GM04503 (cell line): ENCODE measurements around the gene SCN4A.
"Not testable (repeated sequence)": the region's sequence is repeated elsewhere in the genome, so short reads cannot be mapped to it uniquely, and the experiment has no call there.

Experiments
- DNase-seq: peaks from one replicate; pipeline ENCODE4 v3.0.0-alpha.2; 2012; ENCODE audit warnings: low read depth

Gene SCN4A

DNA sequence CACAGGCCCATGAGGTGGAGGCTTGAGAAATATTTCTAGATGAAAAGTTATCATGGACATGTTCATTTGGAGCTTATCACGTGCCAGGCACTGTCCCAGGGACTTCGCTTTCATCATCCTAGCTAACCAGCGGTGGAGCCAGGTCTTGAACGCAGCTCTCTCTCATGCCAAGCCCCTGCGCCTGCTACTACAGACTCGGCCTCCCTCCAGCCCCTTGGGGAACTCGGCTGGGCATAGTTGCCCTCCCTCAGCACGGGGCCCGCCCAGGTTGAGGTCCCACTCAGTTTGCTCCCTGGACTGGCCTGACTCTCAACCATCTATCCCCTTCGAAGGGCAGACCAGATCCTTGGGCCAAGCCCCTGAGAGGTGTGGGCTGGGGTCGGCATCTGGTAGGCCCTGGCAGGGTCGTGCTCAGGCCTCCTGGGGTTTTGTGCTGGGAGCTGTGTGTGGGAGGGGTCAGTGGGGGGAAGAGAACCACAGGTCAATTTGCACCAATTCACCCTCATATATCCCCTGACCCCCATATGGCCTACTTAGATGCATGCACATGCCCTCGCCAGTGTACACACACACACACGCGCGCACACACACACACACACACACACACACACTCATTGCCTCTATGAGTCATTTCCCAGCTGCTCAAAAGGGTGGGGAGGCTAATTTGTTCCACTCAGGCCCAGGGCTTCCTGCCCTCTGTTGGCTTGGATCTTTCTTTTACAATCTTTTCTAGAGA lies 12.1 kb upstream of the SCN4A start:
- DNase-seq, result peak; percentile 63

DNA sequence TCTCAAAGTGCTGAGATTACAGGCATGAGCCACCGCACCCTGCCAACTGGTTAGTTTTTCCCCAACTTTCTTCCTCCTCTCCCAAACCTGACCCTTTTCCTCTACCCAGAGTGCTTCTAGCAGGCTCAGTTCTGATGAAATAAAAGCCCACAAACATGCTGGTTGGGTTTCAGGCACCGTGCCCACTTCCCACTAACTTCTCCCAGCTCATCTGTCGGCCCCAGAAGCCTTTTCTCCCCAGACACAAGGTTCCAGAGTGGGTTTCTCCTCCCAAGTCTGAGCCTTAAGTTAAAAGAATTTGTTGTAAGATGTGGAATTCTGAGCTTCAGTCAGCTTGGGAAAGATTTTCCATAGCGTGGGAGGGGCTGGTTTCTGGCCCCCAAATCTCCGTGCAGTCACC lies 11.5 kb upstream of the SCN4A start:
- no peak for DNase-seq

DNA sequence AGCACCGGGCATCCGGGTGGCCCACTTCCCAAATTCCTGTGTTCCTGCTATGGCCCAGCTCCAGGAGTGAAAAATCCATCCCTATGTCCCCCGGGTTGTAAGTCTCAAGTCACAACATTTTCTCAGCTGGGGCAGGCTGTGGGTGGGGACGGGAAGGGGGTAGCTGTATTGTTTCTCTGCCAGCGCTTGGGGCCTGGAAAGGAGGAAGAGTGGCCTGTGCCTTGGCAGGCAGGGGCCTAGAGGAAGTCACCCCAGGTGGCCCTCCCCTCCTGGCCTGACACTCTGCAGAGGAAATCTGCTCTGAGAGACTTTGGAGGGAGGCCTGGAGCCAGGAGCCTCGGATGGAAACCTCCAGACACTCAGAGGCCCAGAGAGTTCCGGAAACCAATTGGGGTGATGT lies 10.6 kb upstream of the SCN4A start:
- DNase-seq, result no peak

DNA sequence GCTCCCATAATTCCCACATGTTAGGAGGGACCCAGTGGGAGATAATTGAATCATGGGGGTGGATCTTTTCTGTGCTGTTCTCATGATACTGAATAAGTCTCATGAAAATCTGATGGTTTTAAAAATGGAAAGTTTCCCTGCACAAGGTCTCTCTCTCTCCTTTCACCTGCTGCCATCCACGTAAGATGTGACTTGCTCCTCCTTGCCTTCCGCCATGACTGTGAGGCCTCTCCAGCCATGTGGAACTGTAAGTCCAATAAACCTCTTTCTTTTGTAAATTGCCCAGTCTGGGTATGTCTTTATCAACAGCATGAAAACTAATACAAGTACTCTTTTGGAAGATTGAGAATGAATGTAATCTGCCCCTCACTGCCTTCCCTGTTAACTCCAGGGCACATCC lies 9.9 kb upstream of the SCN4A start:
- DNase-seq, result not testable (repeated sequence)

DNA sequence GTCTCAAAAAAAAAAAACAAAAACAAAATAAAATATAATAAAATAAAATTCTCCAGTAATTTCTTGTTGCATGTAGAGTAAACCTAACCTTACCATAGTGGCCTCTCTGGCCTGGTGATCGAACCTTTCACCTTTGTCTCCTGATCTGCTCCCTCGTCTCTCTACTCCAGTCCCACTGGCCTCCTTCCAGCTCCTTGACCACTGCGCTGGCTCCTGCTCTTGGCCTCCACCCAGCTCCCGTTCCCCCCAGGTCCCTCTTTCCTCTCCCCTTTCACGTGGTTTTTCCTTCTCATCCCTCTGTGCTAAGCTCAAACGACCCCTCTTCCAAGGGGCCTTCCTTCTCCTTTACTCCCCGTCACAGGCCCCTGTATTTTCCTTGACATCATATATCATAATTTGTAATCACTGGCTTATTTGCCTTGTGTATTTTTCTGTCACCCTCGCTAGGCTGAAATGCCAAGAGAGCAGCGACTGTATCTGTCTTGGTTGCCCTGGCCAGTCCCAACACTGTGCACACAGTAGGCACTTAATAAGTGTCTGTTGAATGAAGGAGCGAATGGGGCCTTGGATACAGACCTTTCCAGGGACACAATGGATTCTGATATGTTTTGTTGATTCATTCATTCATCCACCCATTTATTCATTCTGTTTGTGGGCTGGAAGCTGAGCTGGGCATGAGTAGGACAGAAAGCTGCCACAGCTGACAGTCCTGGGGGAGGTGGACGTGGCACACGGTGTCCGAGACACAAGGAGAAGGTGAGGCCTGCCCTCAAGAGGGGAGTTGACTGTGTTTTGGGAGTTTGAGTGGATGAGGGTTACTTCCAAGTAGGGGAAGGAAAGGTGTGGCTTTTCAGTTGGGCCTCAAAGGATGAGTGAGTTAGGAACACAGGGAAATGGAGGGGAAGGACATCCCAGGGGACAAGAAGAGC lies 5.8 kb upstream of the SCN4A start:
- no peak for DNase-seq

DNA sequence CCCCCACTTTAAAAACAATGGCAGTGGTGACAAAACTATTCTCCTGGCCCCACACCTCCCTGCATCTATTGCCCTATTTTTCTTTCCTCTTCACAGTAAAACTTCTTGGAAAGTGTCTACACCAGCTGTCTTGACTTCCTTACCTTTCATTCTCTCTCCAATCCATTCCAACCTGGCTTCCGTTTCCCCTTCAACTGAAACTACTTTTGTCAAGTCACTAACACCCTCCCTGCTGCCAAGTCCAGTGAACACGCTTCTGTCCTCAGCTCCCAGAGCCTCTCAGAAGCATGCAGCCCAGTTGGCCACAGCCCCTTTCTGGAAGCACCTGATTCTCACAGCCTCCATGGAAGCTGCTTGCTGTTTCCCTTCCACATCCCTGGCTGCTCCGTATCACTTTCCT lies 4.0 kb upstream of the SCN4A start:
- no peak for DNase-seq

DNA sequence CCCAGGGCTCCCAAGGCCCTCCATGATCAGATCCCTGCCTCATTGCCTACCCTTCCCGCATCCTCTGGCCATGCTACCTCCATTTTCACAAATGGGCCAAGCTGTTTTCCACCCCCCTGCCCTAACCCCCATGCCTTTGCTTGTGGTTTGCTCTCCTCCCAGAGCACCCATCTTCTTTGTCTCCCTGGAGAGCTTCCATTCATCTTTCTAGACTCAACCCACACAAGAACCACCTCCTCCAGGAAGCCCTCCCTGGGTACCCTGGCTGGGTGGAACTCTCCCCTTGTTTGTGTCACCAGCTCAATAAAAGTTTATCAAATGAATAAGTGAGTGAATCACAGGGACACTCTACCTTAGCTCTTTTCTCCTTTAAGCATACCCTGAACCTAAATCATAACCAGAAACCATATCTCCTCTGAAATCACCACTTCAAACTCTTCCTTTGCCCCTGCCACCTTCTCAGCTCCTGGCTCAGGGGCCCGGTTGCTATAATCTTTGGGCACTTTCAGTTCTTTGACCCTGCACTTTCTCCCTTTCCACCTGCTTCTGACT lies 2.9 kb upstream of the SCN4A start:
- no peak for DNase-seq

DNA sequence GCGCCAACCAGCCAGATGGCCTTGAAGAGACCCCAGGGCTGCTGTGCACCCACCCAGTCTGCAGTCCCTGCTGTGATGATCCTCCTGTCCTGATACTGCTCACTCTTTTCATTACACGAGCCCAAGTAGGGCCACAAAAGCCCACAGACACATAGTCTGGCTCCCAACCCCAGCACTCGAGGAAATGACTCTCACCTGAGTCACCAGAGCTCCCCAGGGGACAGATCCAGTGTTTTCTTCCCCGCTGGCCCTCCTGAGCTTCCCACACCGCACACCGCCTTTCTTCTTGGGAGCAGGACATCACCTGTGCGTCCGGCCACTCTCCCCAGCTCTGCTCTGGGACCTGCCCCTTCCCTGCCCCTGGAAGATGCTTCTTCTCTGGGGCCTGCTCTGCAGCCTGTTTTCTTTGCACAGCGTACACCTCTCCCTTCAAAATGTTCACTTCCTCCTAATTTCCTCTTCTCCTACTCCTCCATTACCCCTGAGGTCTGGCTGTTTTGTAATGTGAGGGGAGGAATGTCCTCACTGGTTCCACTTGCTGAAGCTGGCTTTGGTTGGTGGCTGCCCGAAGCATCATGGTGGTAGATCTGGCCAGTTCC lies 2.0 kb upstream of the SCN4A start:
- no peak for DNase-seq

DNA sequence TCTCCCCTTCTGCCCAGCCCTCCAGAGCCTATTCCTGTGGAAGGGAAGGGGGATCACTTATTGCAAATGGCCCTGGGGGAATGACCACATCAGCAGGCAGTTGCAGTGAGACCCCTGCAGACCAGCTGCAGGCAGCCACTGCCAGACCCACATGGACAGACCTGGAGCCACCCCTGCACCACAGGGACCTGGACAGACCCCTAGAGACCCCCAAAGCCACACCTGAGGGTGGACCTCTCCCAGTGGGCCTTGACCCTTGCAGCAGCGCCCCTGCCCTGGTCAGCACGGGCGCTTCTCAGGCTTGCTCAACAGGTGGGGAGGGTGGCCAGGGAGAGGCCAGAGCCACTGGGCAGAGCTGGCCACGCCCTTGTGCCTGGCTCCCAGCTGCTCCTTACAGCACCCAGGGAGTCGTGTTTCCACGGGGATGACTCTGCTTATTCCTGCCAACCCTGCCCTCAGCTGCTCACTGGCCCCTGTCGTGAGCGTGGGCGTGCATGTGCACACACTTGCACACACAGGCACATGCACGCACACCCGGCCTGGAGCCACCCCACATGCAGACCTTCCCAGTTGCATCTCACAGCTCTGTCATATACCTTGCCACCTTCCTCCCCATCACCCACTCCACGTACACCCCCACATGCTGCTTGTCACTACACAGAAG lies 1.3 kb upstream of the SCN4A start:
- DNase-seq, result no peak

DNA sequence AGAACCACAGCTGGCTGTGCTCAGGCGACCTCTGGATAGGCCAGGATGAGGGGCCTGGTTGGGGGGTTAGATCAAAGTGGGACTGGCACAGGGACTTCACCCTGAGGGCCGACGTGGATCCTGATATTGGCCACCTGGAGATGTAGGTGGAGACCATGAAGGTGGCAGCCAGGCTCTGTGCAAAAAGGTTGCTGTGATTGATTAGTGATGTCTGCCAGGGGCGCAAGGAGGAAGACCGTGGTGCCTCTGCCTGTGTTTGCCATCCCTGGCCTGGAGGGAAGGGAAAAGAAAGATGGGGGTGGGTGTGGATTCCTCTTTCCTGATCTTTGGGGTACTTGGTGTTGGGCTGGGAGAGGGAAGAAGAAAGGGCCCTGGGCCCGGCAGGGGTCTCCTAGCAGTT lies 529 bp upstream of the SCN4A start:
- no peak for DNase-seq

DNA sequence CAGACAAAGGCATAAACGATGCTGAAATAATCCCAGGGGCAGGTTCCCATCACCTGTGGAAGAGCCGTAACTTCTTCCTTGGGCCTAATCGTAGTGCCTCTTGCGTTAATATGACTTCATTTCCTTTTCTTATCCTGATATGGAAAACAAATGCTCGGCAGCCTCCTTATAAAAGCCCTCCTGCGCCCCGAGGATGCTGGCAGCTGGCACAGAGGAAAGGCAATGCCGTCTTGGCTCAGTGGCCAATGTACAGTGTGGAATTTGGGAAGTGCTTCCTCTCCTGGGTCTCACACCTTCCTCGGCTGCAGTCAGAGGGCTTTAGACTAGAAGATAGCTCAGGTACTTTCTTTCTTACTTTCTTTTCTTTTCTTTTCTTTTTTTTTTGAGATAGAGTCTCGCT lies 3.4 kb downstream of the SCN4A start:
- no peak for DNase-seq

DNA sequence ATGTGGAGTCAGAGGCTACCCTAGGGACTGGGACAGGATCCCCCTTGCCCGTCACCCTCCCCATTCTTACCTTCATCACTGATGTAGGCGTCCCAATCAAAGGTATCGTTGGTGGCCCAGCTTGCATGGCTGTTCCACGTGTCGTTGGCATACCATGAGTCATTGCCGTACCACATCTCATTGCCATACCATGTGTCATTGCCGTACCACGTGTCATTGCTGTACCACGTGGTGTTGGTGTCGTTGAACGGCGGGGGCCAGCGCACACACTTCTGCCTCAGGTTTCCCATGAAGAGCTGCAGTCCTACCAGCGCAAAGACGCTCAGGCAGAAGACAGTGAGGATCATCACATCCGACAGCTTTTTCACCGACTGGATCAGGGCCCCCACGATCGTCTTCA lies 4.8 kb downstream of the SCN4A start:
- DNase-seq, result no peak

DNA sequence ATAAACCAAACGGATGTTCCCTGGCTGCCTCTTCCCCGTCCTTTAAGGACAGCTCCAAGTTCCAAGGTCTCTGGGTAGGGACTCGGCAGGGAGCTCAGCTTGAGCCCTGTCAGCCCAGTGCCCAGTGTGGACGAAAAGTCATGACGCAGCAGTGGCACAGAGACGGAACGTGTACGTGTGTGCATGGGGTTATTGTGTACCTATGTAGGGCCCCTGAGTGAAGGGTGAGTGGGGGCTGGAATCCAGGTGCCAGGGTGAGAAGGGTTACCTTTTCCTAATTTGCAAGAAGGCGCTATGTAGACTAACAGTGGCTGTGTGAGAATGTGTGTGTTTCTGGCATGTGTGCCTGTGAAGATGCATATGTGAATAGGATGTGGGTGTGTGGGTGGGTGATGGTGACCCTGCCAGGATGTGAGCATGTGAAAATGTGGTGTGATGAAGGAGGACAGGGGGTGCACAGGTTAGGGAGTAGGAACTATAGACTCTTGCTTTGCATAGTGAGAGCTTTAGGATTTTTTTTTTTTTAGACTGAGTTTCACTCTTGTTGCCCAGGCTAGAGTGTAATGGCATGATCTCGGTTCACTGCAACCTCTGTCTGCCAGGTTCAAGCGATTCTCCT lies 6.0 kb downstream of the SCN4A start:
- DNase-seq, result no peak

DNA sequence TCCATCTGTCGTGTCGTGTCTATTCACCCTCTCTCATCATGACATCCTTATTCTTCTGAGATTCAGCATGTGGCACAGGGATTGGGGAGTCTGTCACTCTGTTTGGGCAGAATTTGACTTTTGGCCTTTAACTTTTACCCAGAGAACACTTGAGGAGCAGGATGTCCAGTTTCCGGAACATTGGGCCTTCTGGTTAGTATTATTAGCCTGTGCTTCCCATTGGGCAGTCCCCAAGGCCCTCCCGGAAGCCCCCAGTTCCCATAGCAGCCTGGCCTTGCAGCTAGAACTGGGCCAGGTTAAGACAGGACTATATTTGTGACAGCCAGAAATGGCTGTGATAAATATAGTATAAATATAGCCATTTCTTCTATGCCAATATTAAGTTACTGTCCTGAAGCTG lies 9.6 kb downstream of the SCN4A start:
- no peak for DNase-seq

DNA sequence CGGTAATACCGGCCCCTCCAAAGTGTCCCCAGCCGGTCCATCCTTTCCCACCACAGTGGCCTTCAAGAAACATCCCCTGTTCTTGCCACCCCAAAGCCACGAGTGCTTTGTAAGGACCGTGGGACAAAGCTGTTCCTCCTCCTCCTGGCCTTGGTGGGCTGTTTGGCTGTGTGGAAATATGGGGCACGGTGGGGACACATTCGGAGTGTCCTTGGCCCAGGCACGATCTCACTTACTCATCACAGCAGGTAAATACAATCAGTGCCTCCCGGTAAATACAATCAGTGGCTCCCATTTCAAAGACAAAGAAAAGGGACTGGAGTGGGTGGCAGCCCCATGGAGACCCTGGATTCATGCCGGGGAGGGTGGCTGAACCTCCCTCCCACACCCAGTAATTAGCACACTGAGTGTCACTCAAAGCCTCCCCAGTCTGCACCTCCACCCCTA lies 10.4 kb downstream of the SCN4A start:
- no peak for DNase-seq

DNA sequence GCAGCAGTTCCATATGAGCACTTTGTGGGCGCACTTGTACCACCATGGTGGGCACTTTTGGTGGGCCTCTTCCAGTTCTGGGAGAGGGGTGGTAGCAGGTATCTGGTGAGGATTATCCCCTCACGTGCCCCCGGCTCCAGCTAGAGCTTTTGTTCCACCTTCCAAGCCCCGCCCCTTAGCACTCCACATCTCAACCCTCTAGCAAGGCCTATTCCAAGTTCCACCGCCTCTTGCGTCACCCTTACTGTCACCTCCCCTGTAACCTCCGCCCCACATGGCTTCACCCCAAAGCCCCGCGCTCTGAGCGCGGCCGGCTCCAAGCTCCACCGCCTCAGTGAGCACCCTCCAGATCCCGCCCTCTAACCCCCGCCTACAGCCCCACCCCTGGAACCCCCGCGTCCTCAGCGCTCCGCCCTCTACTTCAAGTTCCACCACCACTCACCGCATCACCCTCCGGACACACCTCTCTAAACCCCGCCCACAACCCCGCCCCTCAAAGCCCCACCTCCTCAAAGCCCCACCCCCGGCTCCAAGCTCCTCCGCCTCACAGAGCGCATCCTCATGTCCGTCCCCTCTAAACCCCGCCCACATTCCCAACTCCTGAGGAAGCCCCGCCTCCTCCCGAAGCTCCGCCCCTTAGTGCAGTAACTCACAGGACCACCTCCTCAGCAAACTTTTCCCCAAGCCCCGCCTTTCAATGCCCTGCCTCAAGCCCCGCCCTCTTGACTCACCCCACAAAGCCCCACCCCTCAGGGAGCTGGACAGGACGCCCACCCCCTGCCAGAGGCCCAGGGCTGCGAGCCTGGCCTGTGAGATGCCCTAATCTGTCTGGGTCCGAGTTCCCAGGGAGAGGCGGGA lies 11.1 kb downstream of the SCN4A start:
- no peak for DNase-seq

DNA sequence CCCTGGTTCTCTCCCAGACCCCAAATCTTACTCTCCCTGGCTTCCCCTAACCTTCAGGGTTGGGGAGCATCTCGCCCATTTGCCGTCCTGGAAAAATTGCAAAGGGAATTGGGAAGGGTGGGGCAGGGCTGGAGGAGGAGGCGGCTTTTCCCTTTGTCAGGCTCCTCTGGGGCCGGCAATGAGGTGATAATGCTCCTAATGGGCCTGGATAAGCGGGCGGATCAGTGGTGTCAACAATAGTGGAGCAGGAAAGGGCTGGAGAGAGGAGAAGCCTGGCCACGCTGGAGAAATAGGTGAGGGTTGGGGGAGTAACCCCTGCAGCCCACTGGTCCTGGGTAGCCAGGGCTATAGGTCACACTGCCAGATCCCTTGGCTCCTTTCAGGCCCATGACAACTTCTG lies 12.3 kb downstream of the SCN4A start:
- DNase-seq, result no peak

DNA sequence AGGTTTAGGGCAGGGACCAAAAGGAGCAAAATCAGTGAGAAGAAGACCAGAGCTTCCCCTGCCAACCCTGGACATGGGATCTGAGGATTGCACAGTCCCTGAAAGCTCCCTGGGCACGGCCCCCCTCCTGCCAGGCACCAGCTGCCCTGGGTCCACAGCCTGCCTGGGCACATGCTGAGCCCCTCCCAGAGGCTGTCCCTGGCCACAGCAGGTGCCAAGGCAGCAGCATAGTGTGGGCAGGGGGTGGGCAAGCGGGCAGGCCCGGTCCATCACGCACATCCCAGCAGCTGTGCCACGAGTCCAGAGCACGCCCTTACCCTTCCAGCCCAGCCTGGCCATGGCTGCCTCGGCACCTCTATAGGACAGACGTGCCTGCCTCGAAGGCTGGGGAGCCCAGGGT lies 12.7 kb downstream of the SCN4A start:
- no peak for DNase-seq

DNA sequence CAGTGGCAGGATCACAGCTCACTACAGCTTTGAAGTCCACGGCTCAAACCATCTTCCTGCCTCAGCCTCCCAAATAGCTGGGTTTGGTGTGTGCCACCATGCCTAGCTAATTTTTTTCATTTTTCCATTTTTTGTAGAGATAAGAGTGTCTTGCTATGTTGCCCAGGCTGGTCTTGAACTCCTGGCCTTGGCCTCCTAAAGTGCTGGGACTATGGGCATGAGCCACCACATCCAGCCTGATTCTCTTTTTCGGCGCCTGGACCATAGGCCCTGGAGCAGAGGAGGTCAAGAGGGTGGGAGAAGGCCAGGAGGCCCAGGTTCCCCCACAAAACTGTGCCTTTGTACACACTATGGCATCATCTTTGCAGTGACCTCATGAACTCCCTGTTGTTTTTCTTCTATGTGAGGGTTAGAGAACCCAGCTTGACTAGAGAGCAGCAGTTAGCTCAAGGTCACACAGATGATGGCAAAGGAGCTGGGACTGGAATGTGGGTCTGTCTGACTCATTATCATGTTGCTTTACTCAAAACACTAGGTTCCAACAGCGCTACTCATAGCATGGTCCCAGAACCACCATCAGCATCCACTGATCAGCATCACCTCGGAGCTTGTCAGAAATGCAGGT lies 16.3 kb downstream of the SCN4A start:
- DNase-seq, result peak; percentile 17

DNA sequence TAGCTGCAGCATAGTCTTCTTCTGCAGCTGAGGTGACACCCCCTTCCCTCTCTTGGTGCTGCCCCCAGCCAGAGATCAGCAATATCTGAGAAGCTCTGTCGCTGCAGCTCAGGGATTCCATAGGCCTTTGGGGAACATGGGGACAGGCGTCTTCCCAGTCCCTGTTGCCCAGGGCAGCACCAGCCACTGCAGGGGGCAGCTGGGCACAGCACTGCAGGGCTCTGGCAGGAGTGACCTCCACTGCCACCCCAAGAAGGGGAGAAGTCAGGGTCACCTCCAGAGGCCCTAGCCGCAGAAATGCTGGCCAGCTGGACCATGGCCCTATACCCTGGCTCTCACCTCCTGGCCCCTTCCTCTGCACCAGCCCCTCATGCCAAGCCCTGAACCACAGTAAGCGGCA lies 16.9 kb downstream of the SCN4A start:
- no peak for DNase-seq
